ENCODE measurements around the gene NAP1L1.

DNA sequence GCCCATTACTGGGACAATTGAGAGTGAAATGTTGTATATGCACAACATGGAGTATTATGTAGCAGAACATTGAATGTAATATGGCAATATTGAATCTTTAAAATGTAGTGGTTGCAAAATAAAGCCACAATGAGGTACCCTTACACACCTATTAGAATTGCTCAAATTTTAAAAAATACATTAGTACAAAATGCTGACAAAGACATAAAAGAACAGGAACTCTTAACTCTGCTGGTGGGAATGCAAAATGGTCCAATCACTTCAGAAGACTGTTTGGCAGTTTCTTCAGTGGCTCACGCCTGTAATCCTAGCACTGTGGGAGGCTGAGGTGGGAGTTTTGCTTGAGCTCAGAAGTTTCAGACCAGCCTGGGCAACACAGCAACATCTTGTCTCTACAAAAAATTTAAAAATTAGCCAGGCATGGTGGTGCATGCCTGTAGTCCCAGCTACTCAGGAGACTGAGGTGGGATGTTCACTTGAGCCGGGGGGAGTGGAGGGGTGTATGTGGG lies 6.8 kb upstream of the NAP1L1 start:
- TF ChIP-seq, protein P1, sequence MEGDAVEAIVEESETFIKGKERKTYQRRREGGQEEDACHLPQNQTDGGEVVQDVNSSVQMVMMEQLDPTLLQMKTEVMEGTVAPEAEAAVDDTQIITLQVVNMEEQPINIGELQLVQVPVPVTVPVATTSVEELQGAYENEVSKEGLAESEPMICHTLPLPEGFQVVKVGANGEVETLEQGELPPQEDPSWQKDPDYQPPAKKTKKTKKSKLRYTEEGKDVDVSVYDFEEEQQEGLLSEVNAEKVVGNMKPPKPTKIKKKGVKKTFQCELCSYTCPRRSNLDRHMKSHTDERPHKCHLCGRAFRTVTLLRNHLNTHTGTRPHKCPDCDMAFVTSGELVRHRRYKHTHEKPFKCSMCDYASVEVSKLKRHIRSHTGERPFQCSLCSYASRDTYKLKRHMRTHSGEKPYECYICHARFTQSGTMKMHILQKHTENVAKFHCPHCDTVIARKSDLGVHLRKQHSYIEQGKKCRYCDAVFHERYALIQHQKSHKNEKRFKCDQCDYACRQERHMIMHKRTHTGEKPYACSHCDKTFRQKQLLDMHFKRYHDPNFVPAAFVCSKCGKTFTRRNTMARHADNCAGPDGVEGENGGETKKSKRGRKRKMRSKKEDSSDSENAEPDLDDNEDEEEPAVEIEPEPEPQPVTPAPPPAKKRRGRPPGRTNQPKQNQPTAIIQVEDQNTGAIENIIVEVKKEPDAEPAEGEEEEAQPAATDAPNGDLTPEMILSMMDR (IDR thresholded peaks at IDR 0.05; ENCODE audit: borderline replicate concordance, extremely low read depth, low read length, poor library complexity, severe bottlenecking): no peak
- TF ChIP-seq EZH2 (IDR thresholded peaks at IDR 0.05; ENCODE audit: borderline replicate concordance, low read depth, low read length, severe bottlenecking): no peak
